CD4-positive, alpha-beta T cell treated with Interleukin-15 for 1 hour (primary cell): ENCODE data around the gene RFPL2.
"Not testable (repeated sequence)": the region's sequence is repeated elsewhere in the genome, so short reads cannot be mapped to it uniquely, and the experiment has no call there.

Experiments
- DNase-seq: peaks from one replicate; pipeline ENCODE4 v3.0.0-alpha.2; 2020

The RFPL2 gene

GRCh38 chr22:32205974-32206773 lies 1.3 kb upstream of the RFPL2 start:
- no peak for DNase-seq

DNA sequence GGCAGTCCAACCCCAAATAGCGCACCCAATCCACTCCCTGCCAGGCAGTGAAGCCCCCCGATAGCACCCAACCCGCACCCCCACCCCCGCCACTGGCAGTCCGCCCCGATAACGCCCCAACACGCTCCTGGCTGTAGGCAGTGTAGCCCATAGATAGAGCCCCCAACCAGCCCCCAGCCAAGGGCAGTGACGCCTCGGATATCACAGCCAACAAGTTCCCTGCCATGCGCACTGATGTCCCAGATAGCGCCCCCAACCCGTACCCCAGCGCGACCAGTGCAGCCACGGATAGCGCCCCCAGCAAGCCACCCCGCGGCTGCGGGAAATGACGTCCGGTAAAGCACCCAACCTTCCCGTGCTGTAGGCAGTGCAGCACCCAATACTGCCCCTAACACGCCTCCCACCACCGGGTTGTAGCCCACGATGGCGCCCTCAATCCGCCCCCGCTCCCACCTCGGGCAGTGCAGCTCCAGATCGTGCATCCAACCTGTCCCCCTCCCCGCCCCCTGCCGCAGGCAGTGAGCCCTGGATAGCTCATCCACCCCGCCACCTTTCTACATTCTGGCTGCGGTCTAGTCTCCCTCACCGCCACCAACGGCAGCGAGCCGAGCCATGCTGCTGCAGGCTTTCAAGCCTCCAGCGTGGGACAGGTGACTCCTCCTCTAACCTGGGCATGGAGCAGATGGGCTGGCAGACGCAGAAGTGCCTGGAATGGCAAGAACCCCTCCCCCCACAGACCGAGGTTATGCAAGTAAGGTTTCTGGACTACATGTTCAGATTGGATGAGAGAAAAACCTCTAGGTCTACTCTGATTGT lies 625 bp downstream of the RFPL2 start:
- no peak for DNase-seq

DNA sequence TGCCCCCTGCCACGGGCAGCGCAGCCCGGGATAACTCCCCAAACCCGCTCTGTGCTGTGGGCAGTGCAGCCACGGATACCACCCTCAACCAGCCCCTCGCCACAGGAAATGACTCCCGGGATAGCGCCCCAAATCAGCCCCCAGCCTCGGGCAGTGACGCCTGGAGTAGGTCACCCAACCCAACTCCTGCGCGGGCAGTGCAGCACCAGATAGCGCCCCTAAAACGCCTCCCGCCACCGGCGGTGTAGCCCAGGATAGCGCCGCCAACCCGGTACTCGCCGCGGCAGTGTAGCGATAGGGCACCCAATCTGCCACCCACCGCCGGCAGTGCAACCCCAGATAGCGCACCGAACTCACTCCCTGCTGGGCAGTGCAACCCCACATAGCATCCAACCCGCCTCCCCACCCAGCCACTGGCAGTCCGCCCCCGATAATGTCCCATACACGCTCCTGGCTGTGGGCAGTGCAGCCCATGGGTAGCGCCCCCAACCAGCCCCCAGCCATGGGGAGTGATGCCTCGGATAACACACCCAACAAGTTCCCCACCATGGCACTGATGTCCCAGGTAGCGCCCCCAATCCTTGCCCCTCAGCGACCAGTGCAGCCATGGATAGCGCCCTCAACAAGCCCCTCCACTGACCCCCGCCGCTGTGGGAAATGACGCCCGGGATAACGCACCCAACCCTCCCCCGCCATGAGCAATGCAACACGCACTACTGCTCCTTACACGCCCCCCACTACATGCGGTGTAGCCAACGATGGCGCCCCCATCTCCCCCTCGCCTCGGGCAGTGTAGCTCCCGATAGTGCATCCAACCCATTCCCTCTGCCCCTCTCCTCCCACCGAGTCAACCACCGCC lies 1.5 kb downstream of the RFPL2 start:
- no peak for DNase-seq

DNA sequence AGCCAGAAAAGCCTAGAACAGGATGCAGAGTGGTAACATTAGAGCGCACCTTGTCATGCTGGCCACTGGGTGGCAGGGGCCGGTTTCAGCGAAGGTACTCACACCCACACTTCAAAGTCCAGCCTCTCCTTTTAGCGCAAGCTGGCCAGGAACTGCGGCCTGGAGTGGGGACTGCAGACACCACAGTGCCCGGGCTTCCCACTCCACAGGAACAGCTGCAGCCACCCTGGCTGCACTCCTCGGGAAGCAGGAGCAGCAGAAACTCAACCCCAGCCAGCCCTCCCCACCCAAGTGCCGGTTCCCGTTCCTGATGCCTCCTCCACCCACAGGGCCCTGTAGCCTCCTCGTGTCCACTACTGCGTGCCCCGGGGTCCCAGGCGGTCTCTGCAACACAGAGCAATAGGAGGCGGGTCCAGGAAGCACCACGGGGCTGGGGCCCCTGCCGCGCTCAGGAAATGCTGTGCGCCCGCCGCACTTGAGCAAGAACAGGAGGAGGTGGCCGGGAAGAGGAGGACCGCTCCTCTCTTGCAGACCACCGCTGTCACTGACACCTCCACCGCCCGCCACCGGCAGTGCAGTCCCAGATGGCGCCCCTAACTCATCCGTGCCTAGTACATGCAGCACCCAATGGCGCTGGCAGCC lies 2.2 kb downstream of the RFPL2 start:
- DNase-seq = peak; percentile 38

- DNase-seq = no peak
Measured at GRCh38 chr22:32202161-32202538, 2.7 kb downstream of the RFPL2 start.

DNA sequence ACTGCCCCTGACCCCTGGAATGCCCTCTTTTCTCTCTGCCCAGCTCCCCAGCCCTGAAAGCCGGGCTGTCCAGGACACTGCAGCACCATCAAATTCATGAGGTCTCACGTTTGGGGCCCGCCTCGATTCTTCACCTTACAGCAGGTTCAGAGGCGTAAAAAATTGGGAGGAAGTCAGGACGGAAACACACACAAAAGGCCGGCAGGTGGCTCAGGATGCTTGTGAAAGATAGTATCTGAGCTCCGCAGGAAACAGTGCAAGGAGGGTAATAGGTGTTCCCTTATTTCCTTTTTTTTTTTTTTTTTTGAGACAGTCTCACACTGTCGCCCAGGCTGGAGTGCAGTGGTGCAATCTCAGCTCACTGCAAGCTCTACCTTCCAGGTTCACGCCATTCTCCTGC lies 4.1 kb downstream of the RFPL2 start:
- DNase-seq = no peak

DNA sequence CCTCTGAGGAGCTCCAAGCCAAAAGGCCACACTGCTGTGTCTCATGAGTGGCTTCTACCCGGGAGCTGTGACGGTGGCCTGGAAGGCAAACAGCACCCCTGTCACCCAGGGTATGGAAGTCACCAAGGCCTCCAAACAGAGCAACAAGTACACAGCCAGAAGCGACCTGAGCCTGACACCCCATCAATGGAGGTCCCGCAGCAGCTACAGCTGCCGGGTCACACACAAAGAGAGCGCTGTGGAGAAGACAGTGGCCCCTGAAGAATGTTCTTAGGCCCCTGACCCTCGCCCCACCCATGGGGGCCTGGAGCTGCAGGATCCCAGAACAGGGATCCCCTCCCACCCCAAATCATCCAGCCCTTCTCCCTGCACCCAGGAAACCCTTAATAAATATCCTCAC lies 4.9 kb downstream of the RFPL2 start:
- DNase-seq = no peak

DNA sequence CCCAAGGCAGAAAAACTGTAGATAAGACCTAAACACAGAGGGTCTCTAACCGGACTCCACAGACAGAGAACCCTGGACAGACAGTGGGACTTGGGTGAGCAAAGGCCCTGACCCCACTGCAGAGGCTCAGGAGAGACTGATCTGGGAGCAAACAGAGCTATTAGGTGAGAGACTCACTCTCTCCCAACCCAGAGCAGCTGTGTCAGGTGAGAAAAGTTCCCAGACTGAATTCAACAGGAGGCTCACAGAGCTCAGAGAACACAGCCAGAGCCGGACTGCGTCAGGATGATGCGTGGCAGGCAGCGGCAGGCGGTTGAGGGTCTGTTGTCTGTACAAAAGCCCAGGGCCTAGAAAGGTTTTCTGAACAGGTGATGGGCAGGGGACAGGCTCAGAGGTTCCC lies 5.5 kb downstream of the RFPL2 start:
- DNase-seq = no peak

GRCh38 chr22:32197553-32198226 lies 7.2 kb downstream of the RFPL2 start:
- DNase-seq = not testable (repeated sequence)

- not testable (repeated sequence) for DNase-seq
Measured at GRCh38 chr22:32195900-32196299, 9.0 kb downstream of the RFPL2 start.

DNA sequence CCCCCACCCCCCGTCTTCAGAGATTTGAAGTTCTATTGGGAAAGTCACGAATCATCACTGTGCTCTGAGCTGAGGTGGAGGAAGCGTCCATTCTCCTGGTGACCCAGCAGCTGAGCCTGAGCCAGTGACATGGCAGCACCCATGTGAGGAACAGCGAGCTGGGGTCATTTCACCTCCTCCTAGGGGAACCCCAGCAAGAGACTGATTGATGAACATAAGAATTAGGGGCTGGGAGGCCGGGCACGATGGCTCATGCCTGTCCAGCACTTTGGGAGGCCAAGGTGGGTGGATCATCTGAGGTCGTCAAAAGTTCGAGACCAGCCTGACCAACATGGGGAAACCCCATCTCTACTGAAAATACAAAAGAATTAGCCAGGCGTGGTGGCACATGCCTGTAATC lies 11.5 kb downstream of the RFPL2 start:
- not testable (repeated sequence) for DNase-seq

DNA sequence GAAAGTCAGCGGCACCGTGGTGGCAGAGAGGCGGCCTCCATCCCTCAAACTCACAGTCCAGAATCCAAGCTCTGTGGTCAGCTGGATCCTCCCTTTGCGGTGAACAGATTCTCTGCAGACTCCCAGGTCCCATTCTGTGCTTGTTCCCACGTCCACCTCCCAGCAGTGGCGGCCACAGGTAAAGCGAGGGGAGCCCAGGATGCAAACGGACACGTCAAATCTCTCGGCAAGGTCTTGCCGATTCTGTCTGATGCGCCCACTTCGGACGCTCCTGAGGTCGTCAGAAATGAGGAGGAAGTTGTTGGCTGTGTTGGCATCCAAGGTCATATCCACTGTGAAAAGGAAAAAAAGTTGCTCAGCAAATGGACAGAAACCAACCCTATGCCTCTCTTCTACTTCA lies 13.9 kb downstream of the RFPL2 start:
- DNase-seq = not testable (repeated sequence)

GRCh38 chr22:32185821-32186220 lies 19.1 kb downstream of the RFPL2 start:
- DNase-seq = no peak

- no peak for DNase-seq
Measured at GRCh38 chr22:32183625-32184024, 21.2 kb downstream of the RFPL2 start.

- DNase-seq = no peak
Measured at GRCh38 chr22:32181043-32181442, 23.8 kb downstream of the RFPL2 start.

DNA sequence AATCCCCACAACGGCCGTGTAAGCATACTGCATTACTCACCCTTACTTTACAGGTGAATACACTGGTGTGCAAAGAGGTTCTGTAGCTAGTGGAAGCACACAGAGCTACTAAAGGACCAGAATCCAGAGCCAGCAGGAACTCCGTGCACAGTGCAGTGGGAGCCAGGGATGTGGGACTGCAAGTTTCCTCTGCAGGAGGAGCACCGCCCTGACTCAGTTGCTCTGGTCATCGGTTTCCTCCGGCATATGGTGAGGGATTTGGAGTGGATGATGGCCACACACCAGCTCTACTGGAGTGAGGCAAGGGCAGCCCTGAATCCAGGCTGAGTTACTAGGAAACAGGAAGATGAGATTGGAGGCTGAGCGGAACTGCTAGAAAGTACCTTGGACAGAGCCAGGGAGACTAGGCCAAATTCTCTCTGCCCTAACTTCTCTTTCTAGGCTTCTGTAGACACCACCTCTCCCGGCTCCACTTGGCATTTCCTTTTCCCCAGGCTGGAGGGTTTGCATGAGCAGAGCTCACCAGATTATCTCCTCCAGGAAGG lies 27.6 kb downstream of the RFPL2 start:
- DNase-seq = no peak

- no peak for DNase-seq
Measured at GRCh38 chr22:32175683-32176644, 28.9 kb downstream of the RFPL2 start.

- no peak for DNase-seq
Measured at GRCh38 chr22:32175115-32175514, 29.8 kb downstream of the RFPL2 start.

DNA sequence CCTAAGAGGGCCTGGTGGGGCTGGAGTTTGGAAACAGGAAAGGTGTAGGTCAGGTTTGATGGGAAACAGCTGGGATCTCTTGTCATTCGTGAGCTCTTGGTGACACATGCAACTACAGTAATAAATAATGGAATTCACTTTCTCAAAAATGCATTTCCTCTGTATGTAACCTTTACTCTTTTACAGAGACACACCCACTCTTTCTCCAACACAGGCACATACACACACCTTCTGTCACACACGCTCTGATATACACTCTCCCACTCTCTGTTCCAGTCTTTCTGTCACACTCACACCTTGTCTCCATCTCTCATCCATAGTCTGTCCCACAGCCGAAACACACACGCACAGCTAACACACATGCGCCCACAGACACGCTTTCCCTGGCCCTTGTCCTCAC lies 39.2 kb downstream of the RFPL2 start:
- DNase-seq = no peak

- DNase-seq = no peak
Measured at GRCh38 chr22:32164075-32164860, 40.6 kb downstream of the RFPL2 start.
